AG09309 (cell line): ENCODE results near the gene NHLRC2.
"Not testable (repeated sequence)": the region's sequence is repeated elsewhere in the genome, so short reads cannot be mapped to it uniquely, and the experiment has no call there.

Experiments
- DNase-seq: peaks from one replicate; pipeline ENCODE4 v3.0.0-alpha.2; 2010; ENCODE audit warnings: low read depth
- H3K4me3 ChIP-seq: 2 replicates; pipeline ENCODE4 v1.5.1; 2011; ENCODE audit warnings: mild to moderate bottlenecking, low read depth, low read length, moderate library complexity; ENCODE audit not compliant: control insufficient read depth
- TF ChIP-seq, protein P1 (sequence below): IDR thresholded peaks from 2 replicates; pipeline ENCODE4 v1.5.1; 2011; ENCODE audit warnings: mild to moderate bottlenecking, low read depth, low read length, inconsistent platforms; ENCODE audit not compliant: insufficient read depth, control insufficient read depth; ENCODE audit errors: missing control alignments

NHLRC2 gene

GRCh38 chr10:113823389-113823788 is 31.1 kb upstream of the NHLRC2 start:
- DNase-seq: no peak
- TF ChIP-seq, protein P1, sequence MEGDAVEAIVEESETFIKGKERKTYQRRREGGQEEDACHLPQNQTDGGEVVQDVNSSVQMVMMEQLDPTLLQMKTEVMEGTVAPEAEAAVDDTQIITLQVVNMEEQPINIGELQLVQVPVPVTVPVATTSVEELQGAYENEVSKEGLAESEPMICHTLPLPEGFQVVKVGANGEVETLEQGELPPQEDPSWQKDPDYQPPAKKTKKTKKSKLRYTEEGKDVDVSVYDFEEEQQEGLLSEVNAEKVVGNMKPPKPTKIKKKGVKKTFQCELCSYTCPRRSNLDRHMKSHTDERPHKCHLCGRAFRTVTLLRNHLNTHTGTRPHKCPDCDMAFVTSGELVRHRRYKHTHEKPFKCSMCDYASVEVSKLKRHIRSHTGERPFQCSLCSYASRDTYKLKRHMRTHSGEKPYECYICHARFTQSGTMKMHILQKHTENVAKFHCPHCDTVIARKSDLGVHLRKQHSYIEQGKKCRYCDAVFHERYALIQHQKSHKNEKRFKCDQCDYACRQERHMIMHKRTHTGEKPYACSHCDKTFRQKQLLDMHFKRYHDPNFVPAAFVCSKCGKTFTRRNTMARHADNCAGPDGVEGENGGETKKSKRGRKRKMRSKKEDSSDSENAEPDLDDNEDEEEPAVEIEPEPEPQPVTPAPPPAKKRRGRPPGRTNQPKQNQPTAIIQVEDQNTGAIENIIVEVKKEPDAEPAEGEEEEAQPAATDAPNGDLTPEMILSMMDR: no peak
- no peak overlapping the region for H3K4me3 ChIP-seq

- no peak for DNase-seq
- H3K4me3 ChIP-seq: no peak overlapping the region
- TF ChIP-seq, protein P1: no peak
These were observed 28.7 kb upstream of the NHLRC2 start for GRCh38 chr10:113825791-113826190.

DNA sequence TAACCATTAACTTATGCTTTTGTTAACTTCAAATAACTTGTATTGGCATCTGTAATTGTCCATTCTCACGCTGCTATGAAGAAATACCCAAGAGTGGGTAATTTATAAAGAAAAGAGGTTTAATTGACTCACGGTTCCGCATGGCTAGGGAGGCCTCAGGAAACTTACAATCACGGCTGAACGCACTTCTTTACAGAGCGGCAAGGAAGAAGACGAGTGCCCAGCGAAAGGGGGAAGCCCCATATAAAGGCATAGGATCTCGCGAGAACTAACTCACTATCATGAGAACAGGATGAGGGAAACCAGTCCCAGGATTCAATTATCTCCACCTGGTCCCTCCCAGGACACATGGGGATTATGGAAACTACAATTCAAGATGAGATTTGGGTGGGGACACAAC is 25.9 kb upstream of the NHLRC2 start:
- not testable (repeated sequence) for H3K4me3 ChIP-seq, DNase-seq

DNA sequence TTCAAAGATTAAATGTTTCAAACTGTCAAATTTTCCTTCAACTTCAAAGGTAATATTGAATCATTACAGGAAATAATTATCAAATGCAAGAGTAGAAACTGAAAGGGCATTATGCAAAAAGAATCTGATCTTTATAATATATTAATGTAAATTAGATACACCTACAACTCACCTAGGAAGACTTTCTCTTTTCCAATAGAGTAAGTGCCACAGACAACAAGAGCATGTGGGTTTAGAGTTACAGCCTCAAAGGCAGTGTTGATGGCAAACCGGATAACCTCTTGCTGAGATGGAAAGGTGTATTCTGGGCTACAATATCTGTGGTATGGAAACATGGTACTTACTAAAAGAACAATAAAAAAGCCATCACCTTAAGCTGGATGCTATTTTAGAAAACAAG is 12.3 kb upstream of the NHLRC2 start:
- H3K4me3 ChIP-seq: no peak overlapping the region
- TF ChIP-seq, protein P1: no peak
- no peak for DNase-seq

DNA sequence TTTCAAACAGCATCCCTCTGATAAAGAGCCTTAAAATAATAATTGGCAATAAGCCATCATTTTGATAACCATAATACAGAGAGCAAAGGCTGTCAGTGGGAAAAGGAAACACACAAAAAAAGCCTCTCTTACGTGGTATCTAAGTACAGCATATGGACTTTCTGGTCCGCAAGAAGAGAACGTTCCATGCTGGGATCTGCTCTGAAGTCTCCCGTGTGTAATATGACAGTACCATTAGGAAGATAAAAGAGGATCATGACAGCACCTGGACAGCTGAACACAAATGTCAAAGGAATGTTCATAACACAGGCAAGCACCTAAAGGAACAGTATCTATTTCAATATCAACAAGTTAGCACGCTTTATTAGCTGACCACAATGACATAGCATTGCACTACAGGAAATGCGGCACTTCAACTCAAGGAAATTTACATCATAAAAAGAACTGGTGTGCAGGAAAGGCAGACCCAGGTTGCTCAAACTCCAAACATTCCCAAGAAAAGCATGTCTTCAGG is 10.4 kb upstream of the NHLRC2 start:
- DNase-seq: no peak
- no peak overlapping the region for H3K4me3 ChIP-seq
- TF ChIP-seq, protein P1: no peak

DNA sequence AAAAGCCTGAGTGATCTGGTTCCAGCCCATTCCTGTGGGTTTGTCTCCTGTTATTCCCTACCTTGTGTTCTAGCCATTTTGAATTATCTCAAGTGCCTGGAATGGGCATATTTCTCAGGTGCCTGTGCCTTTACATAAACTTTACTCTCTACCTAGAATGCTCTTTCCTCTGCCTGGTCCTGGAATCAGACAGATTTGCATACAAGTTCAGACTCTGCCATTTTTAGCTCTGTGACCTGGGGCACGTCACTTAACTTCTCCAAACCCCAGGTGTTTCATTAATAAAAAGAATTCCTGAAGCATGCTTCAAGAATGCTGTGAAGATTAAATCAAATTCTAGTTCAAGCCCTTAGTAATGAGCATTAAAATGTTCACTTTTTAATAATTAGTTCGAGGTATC is 8.4 kb upstream of the NHLRC2 start:
- TF ChIP-seq, protein P1: no peak

GRCh38 chr10:113849140-113849803 is 5.2 kb upstream of the NHLRC2 start:
- no peak for DNase-seq
- TF ChIP-seq, protein P1: no peak
- no peak overlapping the region for H3K4me3 ChIP-seq

More for the DNA sequence above, 8.4 kb upstream of the NHLRC2 start:
- no peak overlapping the region for H3K4me3 ChIP-seq
- DNase-seq: no peak
